ENCODE measurements around the gene COL27A1. TPM values are rescaled to one million over a fixed set of nuclear protein-coding genes. Genes with fewer than 3 reads are reported as not detected.

Gene COL27A1
- total RNA-seq, 4 donors from 2014 or later, result 1.0 to 5.7 (median 3.3) TPM

DNA sequence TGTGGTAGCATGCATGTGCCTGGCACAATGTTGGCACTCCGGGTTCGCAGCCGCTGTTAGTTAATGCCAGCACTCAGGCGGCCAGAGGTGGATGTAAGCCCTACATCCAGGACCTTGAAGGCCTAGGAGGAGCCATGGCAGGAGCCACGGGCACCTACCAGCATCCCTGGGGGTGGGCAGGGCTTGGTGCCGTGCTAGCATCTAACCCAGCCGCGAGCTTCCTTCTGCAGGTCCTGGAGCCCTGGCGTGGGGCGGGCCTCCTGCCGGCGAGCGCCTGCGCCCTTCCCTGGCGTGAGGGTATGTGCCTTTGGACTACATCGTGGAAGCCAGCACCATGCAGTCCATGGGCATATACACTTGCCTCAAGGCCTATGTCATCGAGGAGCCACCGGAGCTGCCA lies 53.8 kb downstream of the COL27A1 start:
- Histone ChIP-seq H3K36me3 (no peaks in the 10 kb centered on the region), H3K27me3 (no peaks in the 10 kb centered on the region), H3K4me1 (peaks cover 0 to 31% (median 8%) of the 10 kb centered on the region in 3 donors), H3K27ac (no peak overlapping the region), H3K9me3 (no peaks in the 10 kb centered on the region), H3K4me3 (no peak overlapping the region)
- ATAC-seq, result no peak
- TF ChIP-seq, protein P1, sequence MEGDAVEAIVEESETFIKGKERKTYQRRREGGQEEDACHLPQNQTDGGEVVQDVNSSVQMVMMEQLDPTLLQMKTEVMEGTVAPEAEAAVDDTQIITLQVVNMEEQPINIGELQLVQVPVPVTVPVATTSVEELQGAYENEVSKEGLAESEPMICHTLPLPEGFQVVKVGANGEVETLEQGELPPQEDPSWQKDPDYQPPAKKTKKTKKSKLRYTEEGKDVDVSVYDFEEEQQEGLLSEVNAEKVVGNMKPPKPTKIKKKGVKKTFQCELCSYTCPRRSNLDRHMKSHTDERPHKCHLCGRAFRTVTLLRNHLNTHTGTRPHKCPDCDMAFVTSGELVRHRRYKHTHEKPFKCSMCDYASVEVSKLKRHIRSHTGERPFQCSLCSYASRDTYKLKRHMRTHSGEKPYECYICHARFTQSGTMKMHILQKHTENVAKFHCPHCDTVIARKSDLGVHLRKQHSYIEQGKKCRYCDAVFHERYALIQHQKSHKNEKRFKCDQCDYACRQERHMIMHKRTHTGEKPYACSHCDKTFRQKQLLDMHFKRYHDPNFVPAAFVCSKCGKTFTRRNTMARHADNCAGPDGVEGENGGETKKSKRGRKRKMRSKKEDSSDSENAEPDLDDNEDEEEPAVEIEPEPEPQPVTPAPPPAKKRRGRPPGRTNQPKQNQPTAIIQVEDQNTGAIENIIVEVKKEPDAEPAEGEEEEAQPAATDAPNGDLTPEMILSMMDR (IDR thresholded peaks at IDR 0.05), result no peak
- TF ChIP-seq POLR2A (IDR thresholded peaks at IDR 0.05) (no peak), POLR2AphosphoS5 (IDR thresholded peaks at IDR 0.05) (no peak), EP300 (IDR thresholded peaks at IDR 0.05) (no peak)
- WGBS, 2 donors (ENCODE audit: low coverage in 1 of 2), result 80% methylated on average over 1 of the region's 18 CpGs; no CpG with 5 or more reads in 1 of the 2 donors

DNA sequence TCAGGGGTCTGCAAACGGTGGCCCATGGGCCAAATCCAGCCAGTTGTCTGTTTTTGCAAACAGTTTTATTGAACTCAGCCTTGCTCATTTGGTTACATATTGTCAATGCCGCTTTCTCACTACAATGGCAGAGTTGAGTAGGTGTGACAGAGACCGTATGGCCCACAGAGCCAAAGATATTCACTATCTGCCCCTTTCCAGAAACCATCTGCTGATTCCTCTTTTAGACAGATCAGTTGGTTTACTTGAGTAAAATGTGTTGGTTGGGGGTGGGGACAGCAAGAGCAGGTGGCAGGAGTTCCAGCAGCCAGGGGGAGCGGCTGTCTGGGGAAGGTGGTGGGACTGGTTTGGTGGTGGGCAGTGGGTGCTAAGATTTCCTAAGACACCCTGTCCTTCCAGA lies 54.8 kb downstream of the COL27A1 start:
- Histone ChIP-seq H3K27me3 (no peaks in the 10 kb centered on the region), H3K4me1 (peaks cover 0 to 39% (median 13%) of the 10 kb centered on the region in 3 donors), H3K36me3 (no peaks in the 10 kb centered on the region), H3K27ac (no peak overlapping the region), H3K9me3 (no peaks in the 10 kb centered on the region), H3K4me3 (no peak overlapping the region)
- no peak for ATAC-seq
- 79 to 94% methylated on average over 2 to 3 of the region's 4 CpGs for WGBS, 2 donors (ENCODE audit: low coverage in 1 of 2)
- TF ChIP-seq POLR2AphosphoS5 (IDR thresholded peaks at IDR 0.05) (no peak), EP300 (IDR thresholded peaks at IDR 0.05) (no peak), POLR2A (IDR thresholded peaks at IDR 0.05) (no peak)
- TF ChIP-seq, protein P1 (IDR thresholded peaks at IDR 0.05), result no peak

DNA sequence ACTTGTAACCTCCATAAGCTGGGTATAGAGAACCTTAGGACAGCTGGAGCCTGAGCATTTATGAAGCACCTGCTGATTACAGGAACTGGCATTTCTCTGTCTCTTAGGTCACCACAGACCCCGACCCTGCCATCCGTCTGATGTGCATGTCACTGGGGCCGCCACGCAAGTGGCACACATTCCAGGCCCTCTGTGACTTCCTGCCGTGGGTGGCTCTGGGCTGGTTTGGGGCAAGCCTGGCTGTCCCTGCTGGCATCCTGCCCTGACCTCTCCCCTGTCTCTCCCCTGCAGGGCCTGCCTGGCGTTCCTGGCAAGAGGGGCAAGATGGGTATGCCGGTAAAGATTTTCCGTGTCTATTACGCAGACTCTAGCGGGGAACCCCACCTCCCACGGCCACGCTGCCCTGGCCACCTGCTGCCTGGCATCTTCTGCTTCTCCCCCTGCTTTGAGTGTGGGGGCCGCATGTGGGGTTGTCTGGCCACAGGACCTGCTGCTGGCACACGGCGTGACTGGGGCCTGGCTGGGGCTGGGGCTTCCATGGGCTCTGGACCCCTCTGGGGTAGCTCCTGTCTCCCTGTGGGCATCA lies 55.4 kb downstream of the COL27A1 start:
- Histone ChIP-seq H3K9me3 (no peaks in the 10 kb centered on the region), H3K27me3 (no peaks in the 10 kb centered on the region), H3K4me1 (peaks cover 0 to 40% (median 19%) of the 10 kb centered on the region in 3 donors), H3K4me3 (no peak overlapping the region), H3K27ac (no peak overlapping the region), H3K36me3 (no peaks in the 10 kb centered on the region)
- TF ChIP-seq, protein P1 (IDR thresholded peaks at IDR 0.05), result no peak
- TF ChIP-seq POLR2A (IDR thresholded peaks at IDR 0.05) (no peak), EP300 (IDR thresholded peaks at IDR 0.05) (no peak), POLR2AphosphoS5 (IDR thresholded peaks at IDR 0.05) (no peak)
- WGBS, 2 donors (ENCODE audit: low coverage in 1 of 2), result 90% methylated on average over 2 of the region's 15 CpGs; no CpG with 5 or more reads in 1 of the 2 donors
- ATAC-seq, result no peak

DNA sequence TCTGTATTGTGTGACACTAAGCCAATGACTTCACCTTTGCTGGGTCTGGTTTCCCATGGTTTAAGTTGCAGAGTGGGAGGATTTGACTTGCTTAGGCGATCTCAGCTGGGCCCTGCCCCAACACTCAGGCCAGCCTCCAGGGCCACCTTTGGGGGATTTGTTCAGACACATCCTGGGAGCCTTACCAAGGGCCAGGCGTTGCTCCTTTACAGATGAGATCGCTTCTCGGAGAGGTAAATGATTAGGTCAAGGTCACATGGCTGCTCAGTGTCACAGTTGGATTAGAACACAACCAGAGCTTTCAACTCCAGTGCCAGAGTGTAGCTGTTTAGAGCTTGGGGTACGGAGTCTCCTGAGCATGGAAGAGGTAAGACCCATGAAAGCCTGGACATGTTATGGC lies 57.5 kb downstream of the COL27A1 start:
- Histone ChIP-seq H3K27me3 (no peaks in the 10 kb centered on the region), H3K4me1 (peaks cover 0 to 27% (median 14%) of the 10 kb centered on the region in 3 donors), H3K4me3 (no peak overlapping the region), H3K36me3 (no peaks in the 10 kb centered on the region), H3K9me3 (no peaks in the 10 kb centered on the region), H3K27ac (no peak overlapping the region)
- ATAC-seq, result no peak
- TF ChIP-seq, protein P1 (IDR thresholded peaks at IDR 0.05), result no peak
- TF ChIP-seq EP300 (IDR thresholded peaks at IDR 0.05) (no peak), POLR2AphosphoS5 (IDR thresholded peaks at IDR 0.05) (no peak), POLR2A (IDR thresholded peaks at IDR 0.05) (no peak)
- WGBS, 2 donors (ENCODE audit: low coverage in 1 of 2), result 100% methylated on average over 1 of the region's 5 CpGs; no CpG with 5 or more reads in 1 of the 2 donors

DNA sequence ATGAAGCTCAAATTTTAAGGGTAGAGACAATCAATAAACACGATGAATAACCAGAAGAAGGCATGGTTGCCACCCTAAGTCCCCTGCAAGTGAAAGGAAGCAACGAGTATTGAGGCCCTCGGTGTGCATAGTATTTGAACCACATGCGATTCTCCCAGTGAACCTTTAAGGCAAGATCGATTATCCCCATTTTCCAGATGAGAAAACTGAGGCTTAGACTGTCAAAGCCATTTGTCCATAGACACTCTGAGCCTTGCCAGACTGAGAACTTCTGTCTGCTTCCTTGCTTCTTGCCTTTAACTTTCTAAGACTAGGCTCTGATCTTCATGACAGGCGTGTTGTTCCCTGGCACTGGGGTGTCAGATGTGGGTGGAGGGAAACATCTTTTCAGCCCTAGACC lies 58.2 kb downstream of the COL27A1 start:
- no peak for ATAC-seq
- WGBS, 2 donors (ENCODE audit: low coverage in 1 of 2), result 81 to 98% methylated on average over 5 to 6 of the region's 6 CpGs
- TF ChIP-seq, protein P1 (IDR thresholded peaks at IDR 0.05), result no peak
- TF ChIP-seq POLR2A (IDR thresholded peaks at IDR 0.05) (no peak), EP300 (IDR thresholded peaks at IDR 0.05) (no peak), POLR2AphosphoS5 (IDR thresholded peaks at IDR 0.05) (no peak)
- no peak overlapping the region for H3K27ac ChIP-seq
- no peaks in the 10 kb centered on the region for H3K36me3 ChIP-seq
- no peaks in the 10 kb centered on the region for H3K27me3 ChIP-seq
- no peak overlapping the region for H3K4me3 ChIP-seq
- H3K9me3 ChIP-seq, result no peaks in the 10 kb centered on the region
- H3K4me1 ChIP-seq, result peaks cover 0 to 25% (median 14%) of the 10 kb centered on the region in 3 donors
